Cardiac muscle cell (in vitro differentiated cells and primary cell): ENCODE data around the gene HHAT. TPM values are rescaled to one million over a fixed set of nuclear protein-coding genes. Genes with fewer than 3 reads are reported as not detected.

Experiments
- DNase-seq, 2 donors: peaks; one replicate each; pipeline versions ENCODE4 v3.0.0 to v3.0.0-alpha.2; 2010 to 2017; ENCODE audit warnings: low read depth in 1 of 2, low spot score in 1 of 2
- H3K27ac ChIP-seq: fragments of 200-600 bp; sonication (generic); 2 replicates; pipeline ENCODE4 v1.5.1; 2016
- H3K27me3 ChIP-seq: fragments of 200-600 bp; sonication (generic); 2 replicates; pipeline ENCODE4 v1.6.0; 2016; ENCODE audit warnings: control low read depth
- H3K36me3 ChIP-seq: fragments of 200-600 bp; sonication (generic); 2 replicates; pipeline ENCODE4 v1.5.1; 2016; ENCODE audit warnings: control low read depth
- H3K4me1 ChIP-seq: fragments of 200-600 bp; sonication (generic); 2 replicates; pipeline ENCODE4 v1.8.1; 2017; ENCODE audit warnings: low read depth, mild to moderate bottlenecking, mixed run types
- H3K4me3 ChIP-seq: fragments of 200-600 bp; sonication (generic); 2 replicates; pipeline ENCODE4 v1.5.1; 2016; ENCODE audit warnings: mild to moderate bottlenecking
- H3K9me3 ChIP-seq: fragments of 200-600 bp; sonication (generic); 2 replicates; pipeline ENCODE4 v1.5.1; 2017; ENCODE audit warnings: low read depth, mild to moderate bottlenecking, control low read depth
- polyA plus RNA-seq: library from polyadenylated mRNA; unstranded; fragments of >200 nt; fragmentation: Nextera tagmentation; extraction: Ambion mirVana; gene quantifications from 2 replicates; pipeline ENCODE4 v1.2.1, GENCODE V29; 2016
- total RNA-seq: library from RNA; depleted of rRNA; stranded (reverse); fragments of >200 nt; gene quantifications from 2 replicates; pipeline ENCODE4 v1.2.3, GENCODE V29; 2016
- TF ChIP-seq, protein P1 (sequence below): IDR thresholded peaks from 2 replicates; pipeline ENCODE4 v1.5.1; 2012; ENCODE audit warnings: low read depth, mild to moderate bottlenecking, low read length

The HHAT gene
- total and polyA plus RNA-seq, 2 experiments from 2014 or later, result 3.6 to 8.4 TPM

DNA sequence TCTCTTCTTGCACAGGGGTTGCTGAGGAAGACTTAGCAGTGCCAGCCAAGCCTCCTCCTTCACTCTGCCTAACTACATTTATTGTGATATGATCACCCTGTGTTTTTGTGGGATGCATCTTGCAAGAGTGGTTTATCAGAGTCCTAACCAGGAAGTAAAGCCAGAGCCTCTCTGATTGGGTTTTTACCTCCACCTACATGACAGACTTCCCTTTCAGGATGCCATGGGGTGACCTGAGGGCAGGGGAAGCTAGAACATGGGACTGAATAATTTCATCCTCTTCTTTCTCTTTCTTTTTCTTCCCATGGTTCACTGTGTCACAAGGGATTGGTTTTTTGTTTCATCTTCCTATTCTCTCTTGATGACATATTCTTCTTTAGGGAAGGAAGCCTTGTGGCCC, 146.6 kb downstream of the HHAT start:
- Histone ChIP-seq H3K9me3 (no peaks in the 10 kb centered on the region), H3K27me3 (no peaks in the 10 kb centered on the region), H3K4me1 (peaks cover 8% of the 10 kb centered on the region), H3K4me3 (no peak overlapping the region), H3K36me3 (no peaks in the 10 kb centered on the region), H3K27ac (no peak overlapping the region)
- DNase-seq, result no peak
- TF ChIP-seq, protein P1, sequence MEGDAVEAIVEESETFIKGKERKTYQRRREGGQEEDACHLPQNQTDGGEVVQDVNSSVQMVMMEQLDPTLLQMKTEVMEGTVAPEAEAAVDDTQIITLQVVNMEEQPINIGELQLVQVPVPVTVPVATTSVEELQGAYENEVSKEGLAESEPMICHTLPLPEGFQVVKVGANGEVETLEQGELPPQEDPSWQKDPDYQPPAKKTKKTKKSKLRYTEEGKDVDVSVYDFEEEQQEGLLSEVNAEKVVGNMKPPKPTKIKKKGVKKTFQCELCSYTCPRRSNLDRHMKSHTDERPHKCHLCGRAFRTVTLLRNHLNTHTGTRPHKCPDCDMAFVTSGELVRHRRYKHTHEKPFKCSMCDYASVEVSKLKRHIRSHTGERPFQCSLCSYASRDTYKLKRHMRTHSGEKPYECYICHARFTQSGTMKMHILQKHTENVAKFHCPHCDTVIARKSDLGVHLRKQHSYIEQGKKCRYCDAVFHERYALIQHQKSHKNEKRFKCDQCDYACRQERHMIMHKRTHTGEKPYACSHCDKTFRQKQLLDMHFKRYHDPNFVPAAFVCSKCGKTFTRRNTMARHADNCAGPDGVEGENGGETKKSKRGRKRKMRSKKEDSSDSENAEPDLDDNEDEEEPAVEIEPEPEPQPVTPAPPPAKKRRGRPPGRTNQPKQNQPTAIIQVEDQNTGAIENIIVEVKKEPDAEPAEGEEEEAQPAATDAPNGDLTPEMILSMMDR, result no peak

DNA sequence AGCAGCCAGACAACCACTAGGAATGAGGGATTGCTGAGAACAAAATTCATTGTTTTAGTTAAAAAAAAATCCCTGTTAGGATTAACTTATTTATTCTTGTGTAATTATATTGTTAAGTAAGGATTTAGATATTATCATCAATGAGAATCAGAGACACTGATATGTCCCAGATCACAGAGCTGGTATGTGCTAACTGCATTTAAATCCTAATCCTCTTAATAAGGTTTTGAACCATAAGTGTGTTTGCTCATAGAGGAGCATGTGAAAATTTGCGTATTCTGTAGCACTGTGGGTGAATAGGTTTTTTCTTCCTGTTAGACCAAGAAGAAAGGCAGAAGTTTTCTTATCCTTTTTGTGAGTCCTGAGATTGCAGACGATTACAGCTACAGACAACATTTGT, 147.1 kb downstream of the HHAT start:
- Histone ChIP-seq H3K27ac (no peak overlapping the region), H3K4me3 (no peak overlapping the region), H3K4me1 (peaks cover 8% of the 10 kb centered on the region), H3K36me3 (no peaks in the 10 kb centered on the region), H3K27me3 (no peaks in the 10 kb centered on the region), H3K9me3 (no peaks in the 10 kb centered on the region)
- TF ChIP-seq, protein P1, result no peak
- DNase-seq, result no peak

DNA sequence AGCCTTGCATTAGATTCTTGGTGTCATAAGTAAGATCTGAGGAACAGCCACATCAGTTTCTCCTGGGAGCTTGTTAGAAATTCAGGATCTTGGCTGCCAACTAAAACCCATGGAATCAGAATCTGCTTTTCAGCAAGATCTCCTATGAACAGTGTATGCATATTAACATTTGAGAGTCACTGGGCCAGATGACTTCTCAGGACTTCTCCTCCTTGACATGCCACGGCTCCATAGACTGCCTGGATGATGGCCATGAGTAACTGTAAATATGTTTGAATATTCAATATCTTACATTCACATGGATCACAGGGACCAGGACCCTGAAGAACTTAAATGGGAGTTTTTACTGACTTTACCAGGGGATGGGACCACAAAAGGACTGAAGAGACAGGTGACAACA, 148.0 kb downstream of the HHAT start:
- TF ChIP-seq, protein P1, result no peak
- H3K27me3 ChIP-seq, result no peaks in the 10 kb centered on the region
- H3K36me3 ChIP-seq, result no peaks in the 10 kb centered on the region
- no peak overlapping the region for H3K27ac ChIP-seq
- H3K4me3 ChIP-seq, result no peak overlapping the region
- no peaks in the 10 kb centered on the region for H3K9me3 ChIP-seq
- H3K4me1 ChIP-seq, result peaks cover 9% of the 10 kb centered on the region
- no peak for DNase-seq

DNA sequence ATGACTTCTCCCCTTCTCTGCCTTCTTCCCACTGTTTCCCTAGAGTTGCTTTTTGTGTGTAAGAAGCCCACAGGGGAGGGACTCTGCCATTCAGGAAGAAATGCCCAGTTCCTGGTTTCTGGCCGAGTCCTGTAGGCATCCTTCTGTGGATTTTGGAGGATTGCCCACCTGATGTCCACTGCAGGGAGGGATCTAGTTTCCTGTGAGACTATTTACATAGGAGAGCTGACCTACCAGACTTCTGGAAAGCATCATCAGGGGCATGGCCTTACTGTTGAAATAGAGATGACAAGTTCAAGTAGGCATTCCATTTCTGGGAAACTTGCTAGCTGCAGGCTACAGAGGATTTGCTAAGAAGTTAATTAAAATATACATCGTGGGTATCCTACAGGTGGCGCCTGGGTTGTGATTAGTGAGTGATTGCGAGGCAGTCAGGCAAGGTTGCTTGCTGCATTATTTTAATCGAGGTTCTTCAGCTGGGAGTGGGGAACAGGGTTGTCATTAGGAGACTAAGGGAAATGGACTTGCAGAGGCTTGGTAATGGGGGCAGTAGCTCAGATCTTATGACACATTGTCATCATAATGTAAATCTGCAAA, 148.7 kb downstream of the HHAT start:
- no peaks in the 10 kb centered on the region for H3K36me3 ChIP-seq
- no peaks in the 10 kb centered on the region for H3K9me3 ChIP-seq
- TF ChIP-seq, protein P1, result no peak
- H3K4me1 ChIP-seq, result peaks cover 15% of the 10 kb centered on the region
- no peak overlapping the region for H3K27ac ChIP-seq
- H3K4me3 ChIP-seq, result no peak overlapping the region
- H3K27me3 ChIP-seq, result no peaks in the 10 kb centered on the region
- peak in 1 of 2 donors; percentile 81 for DNase-seq

DNA sequence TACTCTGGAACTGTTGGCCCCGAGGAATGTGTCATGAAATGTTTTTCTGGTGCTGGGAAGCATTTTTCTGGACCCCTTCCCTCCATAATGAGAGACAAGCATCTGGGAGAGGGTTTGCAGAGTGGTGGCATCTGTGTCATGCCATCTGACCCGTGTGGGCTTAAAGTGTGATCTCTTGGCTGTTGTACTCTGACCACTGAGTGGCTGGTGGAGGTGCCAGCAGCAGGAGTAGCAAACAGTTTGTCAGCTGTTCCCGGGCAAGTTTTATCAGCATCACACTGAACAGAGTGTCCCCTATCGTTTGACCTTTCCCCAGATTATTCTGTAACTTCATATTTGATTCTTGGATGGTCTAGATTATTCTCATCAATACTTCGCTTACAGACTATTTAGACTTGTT, 150.1 kb downstream of the HHAT start:
- TF ChIP-seq, protein P1, result no peak
- Histone ChIP-seq H3K36me3 (no peaks in the 10 kb centered on the region), H3K9me3 (no peaks in the 10 kb centered on the region), H3K27ac (no peak overlapping the region), H3K27me3 (no peaks in the 10 kb centered on the region), H3K4me3 (no peak overlapping the region), H3K4me1 (peaks cover 21% of the 10 kb centered on the region)
- no peak for DNase-seq

DNA sequence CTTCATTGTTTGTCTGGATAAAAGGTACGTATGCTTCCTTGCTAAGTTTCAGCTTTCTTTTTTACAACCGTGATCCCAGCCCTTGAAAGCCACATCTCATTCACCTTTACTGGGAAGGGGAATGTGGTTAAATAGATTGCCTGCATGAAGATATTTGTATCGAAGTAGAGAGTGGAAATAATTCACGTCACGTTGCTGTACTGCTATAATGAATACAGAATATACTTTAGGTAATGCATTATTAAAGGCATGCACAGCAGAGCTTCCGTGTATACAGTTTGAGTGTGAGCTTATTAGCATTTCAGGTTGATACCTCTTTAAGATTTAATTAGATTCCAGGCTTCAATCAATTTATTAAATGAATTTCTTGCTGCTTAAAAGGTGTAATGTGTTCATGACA, 153.8 kb downstream of the HHAT start:
- DNase-seq, result no peak
- Histone ChIP-seq H3K9me3 (no peaks in the 10 kb centered on the region), H3K4me1 (peaks cover 21% of the 10 kb centered on the region), H3K36me3 (no peaks in the 10 kb centered on the region), H3K27ac (no peak overlapping the region), H3K27me3 (no peaks in the 10 kb centered on the region), H3K4me3 (no peak overlapping the region)
- TF ChIP-seq, protein P1, result no peak
